Measurements from ENCODE around the gene DBNL.

DNA sequence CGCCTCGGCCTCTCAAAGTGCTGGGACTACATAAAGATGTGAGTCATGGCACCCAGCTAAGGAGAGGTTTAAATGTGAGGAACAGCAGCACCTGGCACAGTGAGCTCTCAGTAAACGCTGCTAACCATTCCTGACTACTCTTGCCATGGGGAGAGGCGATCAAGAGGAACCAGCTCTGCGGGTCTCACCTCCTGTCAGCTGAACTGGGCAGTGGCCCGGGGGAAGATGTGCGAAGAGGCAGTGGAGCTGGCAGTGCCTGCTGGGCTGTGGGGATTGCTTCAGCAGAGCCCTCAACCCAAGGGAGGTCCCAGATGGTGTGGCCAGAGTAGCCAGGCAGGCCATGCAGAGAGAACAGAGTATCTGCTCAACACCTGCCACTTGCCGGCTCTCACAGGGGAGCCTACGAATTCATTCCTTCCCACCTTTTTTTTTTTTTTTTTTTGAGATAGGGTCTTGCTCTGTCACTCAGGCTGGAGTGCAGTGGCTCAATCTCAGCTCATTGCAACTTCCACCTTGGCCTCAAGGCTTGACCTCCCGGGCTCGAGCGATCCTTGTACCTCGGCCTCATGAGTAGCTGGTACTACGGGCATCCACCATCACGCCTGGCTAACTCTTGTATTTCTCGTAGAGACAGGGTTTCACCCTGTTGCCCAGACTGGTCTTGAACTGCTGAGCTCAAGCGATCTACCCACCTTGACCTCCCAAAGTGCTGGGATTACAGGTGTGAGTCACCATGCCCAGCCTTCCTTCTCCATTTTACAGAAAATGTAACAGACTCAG lies 31.0 kb downstream of the DBNL start:
- TF ChIP-seq ZC3H10 (CRISPR knock-in tag; IDR thresholded peaks at IDR 0.05): no peak
- no peak for TF ChIP-seq BACH2 (CRISPR knock-in tag; IDR thresholded peaks at IDR 0.05; ENCODE audit: borderline replicate concordance)
- no peak for TF ChIP-seq RARB (CRISPR knock-in tag; IDR thresholded peaks at IDR 0.05)
